SH-SY5Y (cell line): ENCODE results near the gene ADGRL2.

Source experiments
- GATA2 ChIP-seq: IDR thresholded peaks from 2 replicates; pipeline ENCODE4 v1.6.1; 2011; ENCODE audit warnings: mild to moderate bottlenecking, low read depth, low read length
- GATA3 ChIP-seq: IDR thresholded peaks from 2 replicates; pipeline ENCODE4 v1.6.1; 2011; ENCODE audit warnings: low read depth, mild to moderate bottlenecking, low read length, moderate library complexity

DNA sequence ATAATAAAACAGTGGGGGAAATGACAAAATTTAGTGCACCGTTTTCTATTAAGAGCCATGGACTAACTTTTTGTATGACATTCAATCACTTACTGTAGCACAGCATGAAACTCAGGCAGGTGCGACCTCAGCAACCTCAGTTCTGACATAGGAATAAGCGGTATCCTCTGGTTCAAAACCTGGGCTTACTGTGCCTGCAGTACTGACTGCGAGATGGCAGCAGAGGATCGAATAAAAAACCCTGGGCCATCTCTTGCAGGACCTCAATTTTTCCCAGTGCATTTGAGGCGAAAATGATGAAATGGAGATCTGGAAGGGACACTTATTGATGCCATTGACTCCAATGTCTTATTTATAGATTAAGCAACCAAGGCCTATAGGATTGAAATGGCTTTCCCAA lies 214.7 kb downstream of the ADGRL2 start:
- TF ChIP-seq GATA3 (no peak), GATA2 (no peak)
